ENCODE results near the gene PRMT1. TPM values are rescaled to one million over a fixed set of nuclear protein-coding genes. Genes with fewer than 3 reads are reported as not detected.
A peak's percentile ranks its signal among the peaks of the same experiment; 100 is the strongest.

PRMT1 gene
- total and polyA plus RNA-seq, 9 of the 15 experiments (the other 6 are each of a cell fraction or from before 2014, with no cell fraction given) = 13.3 to 464 (median 326) TPM

DNA sequence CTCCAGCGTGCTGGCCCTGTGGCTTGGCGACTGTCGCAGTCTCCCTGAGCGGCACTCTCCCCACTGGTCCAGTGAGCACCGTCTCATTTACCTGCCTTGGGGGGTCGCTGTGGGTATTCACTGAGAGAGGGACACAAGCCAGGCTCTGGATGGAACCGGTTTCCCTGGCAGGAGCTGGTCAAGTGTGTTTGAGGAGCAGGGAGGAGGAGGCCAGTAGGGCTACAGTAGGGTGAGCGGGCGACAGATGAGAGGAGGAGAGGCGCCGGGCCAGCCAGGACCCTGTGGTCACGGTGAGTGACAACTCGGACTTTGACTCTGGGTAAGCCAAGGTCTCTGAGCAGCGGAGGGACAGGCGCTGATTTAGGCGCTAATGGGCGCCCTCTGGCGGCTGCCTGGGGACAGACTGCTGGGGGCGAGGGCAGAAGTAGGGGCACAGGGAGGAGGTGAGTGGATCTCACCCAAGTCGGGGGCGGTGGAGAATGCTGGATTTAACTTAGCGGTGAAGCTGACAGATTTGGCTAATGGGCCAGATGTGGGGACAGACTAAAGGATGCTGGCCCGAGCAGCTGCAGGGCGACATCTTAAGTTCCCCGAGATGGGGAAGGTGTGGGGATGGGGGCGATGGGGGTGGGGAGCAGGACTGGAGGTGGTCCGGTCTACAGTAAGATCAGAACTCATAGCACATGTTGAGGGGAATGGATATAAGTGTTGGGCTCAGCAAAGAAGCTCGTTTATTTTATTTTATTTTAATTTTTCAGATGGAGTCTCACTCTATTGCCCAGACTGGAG lies 4.7 kb upstream of the PRMT1 start (continued):
- TF ChIP-seq, protein P1, sequence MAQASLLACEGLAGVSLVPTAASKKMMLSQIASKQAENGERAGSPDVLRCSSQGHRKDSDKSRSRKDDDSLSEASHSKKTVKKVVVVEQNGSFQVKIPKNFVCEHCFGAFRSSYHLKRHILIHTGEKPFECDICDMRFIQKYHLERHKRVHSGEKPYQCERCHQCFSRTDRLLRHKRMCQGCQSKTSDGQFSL (CRISPR knock-in tag; IDR thresholded peaks at IDR 0.05) = no peak
- TF ChIP-seq, protein P1 (tag; IDR thresholded peaks at IDR 0.05) = no peak
- no peak for TF ChIP-seq DDX20 (tag; IDR thresholded peaks at IDR 0.05; ENCODE audit: low read depth)
- no peak for TF ChIP-seq POLR3G (IDR thresholded peaks at IDR 0.05; ENCODE audit: extremely low read depth, insufficient read length, insufficient replicate concordance)
- TF ChIP-seq HSF4 (CRISPR knock-in tag; IDR thresholded peaks at IDR 0.05; ENCODE audit: borderline replicate concordance) = no peak
- TF ChIP-seq ZFX (CRISPR knock-in tag; IDR thresholded peaks at IDR 0.05) = no peak
- no peak for TF ChIP-seq BRCA1 (IDR thresholded peaks at IDR 0.05)
- no peak for TF ChIP-seq BRCA1 (CRISPR knock-in tag; IDR thresholded peaks at IDR 0.05)
- TF ChIP-seq, protein P2, sequence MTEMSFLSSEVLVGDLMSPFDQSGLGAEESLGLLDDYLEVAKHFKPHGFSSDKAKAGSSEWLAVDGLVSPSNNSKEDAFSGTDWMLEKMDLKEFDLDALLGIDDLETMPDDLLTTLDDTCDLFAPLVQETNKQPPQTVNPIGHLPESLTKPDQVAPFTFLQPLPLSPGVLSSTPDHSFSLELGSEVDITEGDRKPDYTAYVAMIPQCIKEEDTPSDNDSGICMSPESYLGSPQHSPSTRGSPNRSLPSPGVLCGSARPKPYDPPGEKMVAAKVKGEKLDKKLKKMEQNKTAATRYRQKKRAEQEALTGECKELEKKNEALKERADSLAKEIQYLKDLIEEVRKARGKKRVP (CRISPR knock-in tag; IDR thresholded peaks at IDR 0.05) = peak; percentile 48; the same call in 1 of the 2 replicates
- TF ChIP-seq, protein P3, sequence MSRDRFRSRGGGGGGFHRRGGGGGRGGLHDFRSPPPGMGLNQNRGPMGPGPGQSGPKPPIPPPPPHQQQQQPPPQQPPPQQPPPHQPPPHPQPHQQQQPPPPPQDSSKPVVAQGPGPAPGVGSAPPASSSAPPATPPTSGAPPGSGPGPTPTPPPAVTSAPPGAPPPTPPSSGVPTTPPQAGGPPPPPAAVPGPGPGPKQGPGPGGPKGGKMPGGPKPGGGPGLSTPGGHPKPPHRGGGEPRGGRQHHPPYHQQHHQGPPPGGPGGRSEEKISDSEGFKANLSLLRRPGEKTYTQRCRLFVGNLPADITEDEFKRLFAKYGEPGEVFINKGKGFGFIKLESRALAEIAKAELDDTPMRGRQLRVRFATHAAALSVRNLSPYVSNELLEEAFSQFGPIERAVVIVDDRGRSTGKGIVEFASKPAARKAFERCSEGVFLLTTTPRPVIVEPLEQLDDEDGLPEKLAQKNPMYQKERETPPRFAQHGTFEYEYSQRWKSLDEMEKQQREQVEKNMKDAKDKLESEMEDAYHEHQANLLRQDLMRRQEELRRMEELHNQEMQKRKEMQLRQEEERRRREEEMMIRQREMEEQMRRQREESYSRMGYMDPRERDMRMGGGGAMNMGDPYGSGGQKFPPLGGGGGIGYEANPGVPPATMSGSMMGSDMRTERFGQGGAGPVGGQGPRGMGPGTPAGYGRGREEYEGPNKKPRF (IDR thresholded peaks at IDR 0.05; ENCODE audit: low read depth, low read length) = no peak
- TF ChIP-seq MEIS2 (IDR thresholded peaks at IDR 0.05; ENCODE audit: partially characterized antibody) = peak; percentile 80
- TF ChIP-seq, protein P4, sequence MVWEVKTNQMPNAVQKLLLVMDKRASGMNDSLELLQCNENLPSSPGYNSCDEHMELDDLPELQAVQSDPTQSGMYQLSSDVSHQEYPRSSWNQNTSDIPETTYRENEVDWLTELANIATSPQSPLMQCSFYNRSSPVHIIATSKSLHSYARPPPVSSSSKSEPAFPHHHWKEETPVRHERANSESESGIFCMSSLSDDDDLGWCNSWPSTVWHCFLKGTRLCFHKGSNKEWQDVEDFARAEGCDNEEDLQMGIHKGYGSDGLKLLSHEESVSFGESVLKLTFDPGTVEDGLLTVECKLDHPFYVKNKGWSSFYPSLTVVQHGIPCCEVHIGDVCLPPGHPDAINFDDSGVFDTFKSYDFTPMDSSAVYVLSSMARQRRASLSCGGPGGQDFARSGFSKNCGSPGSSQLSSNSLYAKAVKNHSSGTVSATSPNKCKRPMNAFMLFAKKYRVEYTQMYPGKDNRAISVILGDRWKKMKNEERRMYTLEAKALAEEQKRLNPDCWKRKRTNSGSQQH (CRISPR knock-in tag; IDR thresholded peaks at IDR 0.05) = no peak
